Naive thymus-derived CD4-positive, alpha-beta T cell (primary cell): ENCODE data around the gene NPB. TPM values are rescaled to one million over a fixed set of nuclear protein-coding genes. Genes with fewer than 3 reads are reported as not detected.
A peak's percentile ranks its signal among the peaks of the same experiment; 100 is the strongest.

Experiments
- ATAC-seq: fragments of 150-1000 bp; cut with Tn5 transposase; 2 replicates; pipeline ENCODE4 v1.10.0; 2021; ENCODE audit warnings: mild to moderate bottlenecking, moderate library complexity
- CTCF ChIA-PET: fragments of 350-600 bp; sonication (Branson Sonifier 250); formaldehyde crosslinking; loops from one replicate; lab custom pipeline; 2021; ENCODE audit warnings: antibody characterized with exemption; lab: Charles Lee
- POLR2A ChIA-PET: fragments of 350-600 bp; sonication (Branson Sonifier 250); formaldehyde crosslinking; loops from one replicate; lab custom pipeline; 2021; ENCODE audit warnings: antibody characterized with exemption, inconsistent platforms; lab: Charles Lee
- DNase-seq, 9 donors: peaks; one replicate each; pipeline versions ENCODE4 v3.0.0 to v3.0.0-alpha.2; 2020 to 2022; ENCODE audit warnings: mixed read lengths in 1 of 9
- H3K27ac ChIP-seq: one replicate; pipeline ENCODE4 v1.7.0; 2013; ENCODE audit warnings: mild to moderate bottlenecking, low read depth, low read length, moderate library complexity
- H3K27me3 ChIP-seq, 2 donors: one replicate each; pipeline ENCODE4 v1.7.0; 2013; ENCODE audit warnings: low read length in 2 of 2, mild to moderate bottlenecking in 2 of 2, moderate library complexity in 2 of 2; ENCODE audit not compliant: control insufficient read depth in 2 of 2, insufficient read depth in 2 of 2
- H3K36me3 ChIP-seq, 3 experiments: 1 replicate in 2 of 3; 2 replicates in 1 of 3; pipeline ENCODE4 v1.7.0; 2013; ENCODE audit warnings: low read length in 3 of 3, mild to moderate bottlenecking in 3 of 3, moderate library complexity in 1 of 3; ENCODE audit not compliant: insufficient read depth in 3 of 3, control insufficient read depth in 2 of 3
- H3K4me1 ChIP-seq, 2 donors: one replicate each; pipeline ENCODE4 v1.7.0; 2013; ENCODE audit warnings: low read length in 2 of 2, mild to moderate bottlenecking in 2 of 2, moderate library complexity in 1 of 2; ENCODE audit not compliant: control insufficient read depth in 2 of 2, insufficient read depth in 2 of 2
- H3K4me3 ChIP-seq: 2 replicates; pipeline ENCODE4 v1.7.0; 2013; ENCODE audit warnings: mild to moderate bottlenecking, low read length
- H3K9me3 ChIP-seq, 3 experiments: 1 replicate in 2 of 3; 2 replicates in 1 of 3; pipeline ENCODE4 v1.7.0; 2013; ENCODE audit warnings: low read length in 3 of 3; ENCODE audit not compliant: control insufficient read depth in 2 of 3
- H3K27ac Mint-ChIP-seq, 9 donors: one replicate each; pipeline ENCODE4 v1.8.0; 2020 to 2022; ENCODE audit warnings: mixed read lengths in 9 of 9, mild to moderate bottlenecking in 8 of 9, moderate library complexity in 5 of 9, inconsistent platforms in 2 of 9
- H3K27me3 Mint-ChIP-seq, 5 donors: one replicate each; pipeline ENCODE4 v1.8.0; 2021 to 2022; ENCODE audit warnings: mixed read lengths in 5 of 5, mild to moderate bottlenecking in 1 of 5
- H3K36me3 Mint-ChIP-seq, 5 donors: one replicate each; pipeline ENCODE4 v1.8.0; 2020 to 2022; ENCODE audit warnings: mixed read lengths in 5 of 5, mild to moderate bottlenecking in 3 of 5, inconsistent platforms in 1 of 5
- H3K4me1 Mint-ChIP-seq, 7 donors: one replicate each; pipeline ENCODE4 v1.8.0; 2020 to 2022; ENCODE audit warnings: mixed read lengths in 7 of 7, mild to moderate bottlenecking in 3 of 7, inconsistent platforms in 1 of 7
- H3K4me3 Mint-ChIP-seq, 10 donors: one replicate each; pipeline ENCODE4 v1.8.0; 2020 to 2022; ENCODE audit warnings: mild to moderate bottlenecking in 10 of 10, mixed read lengths in 10 of 10, moderate library complexity in 6 of 10, inconsistent platforms in 2 of 10
- H3K9me3 Mint-ChIP-seq, 11 donors: one replicate each; pipeline ENCODE4 v1.8.0; 2020 to 2022; ENCODE audit warnings: mixed read lengths in 11 of 11, mild to moderate bottlenecking in 4 of 11, inconsistent platforms in 1 of 11, moderate library complexity in 1 of 11
- intact Hi-C, 2 donors: fragments of 100-400 bp; cut with micrococcal nuclease; formaldehyde crosslinking; loops; one replicate each; pipeline ENCODE4 v1.15.1; 2023
- polyA plus RNA-seq, 2 donors: library from polyadenylated mRNA; unstranded; fragments of 300-500 nt; fragmentation: Illumina TruSeq; gene quantifications; one replicate each; pipeline ENCODE4 v1.2.3, GENCODE V29; 2021
- total RNA-seq, 6 experiments: library from RNA in 5 of 6; stranded (reverse) in 5 of 6; gene quantifications; 1 replicate in 5 of 6; 2 replicates in 1 of 6; pipeline ENCODE4 v1.2.3 and lab custom pipeline; 2021 to 2026

NPB gene
- total and polyA plus RNA-seq, 7 experiments from 2014 or later: 0.20 to 0.59 (median 0.51) TPM; not detected in 2

DNA sequence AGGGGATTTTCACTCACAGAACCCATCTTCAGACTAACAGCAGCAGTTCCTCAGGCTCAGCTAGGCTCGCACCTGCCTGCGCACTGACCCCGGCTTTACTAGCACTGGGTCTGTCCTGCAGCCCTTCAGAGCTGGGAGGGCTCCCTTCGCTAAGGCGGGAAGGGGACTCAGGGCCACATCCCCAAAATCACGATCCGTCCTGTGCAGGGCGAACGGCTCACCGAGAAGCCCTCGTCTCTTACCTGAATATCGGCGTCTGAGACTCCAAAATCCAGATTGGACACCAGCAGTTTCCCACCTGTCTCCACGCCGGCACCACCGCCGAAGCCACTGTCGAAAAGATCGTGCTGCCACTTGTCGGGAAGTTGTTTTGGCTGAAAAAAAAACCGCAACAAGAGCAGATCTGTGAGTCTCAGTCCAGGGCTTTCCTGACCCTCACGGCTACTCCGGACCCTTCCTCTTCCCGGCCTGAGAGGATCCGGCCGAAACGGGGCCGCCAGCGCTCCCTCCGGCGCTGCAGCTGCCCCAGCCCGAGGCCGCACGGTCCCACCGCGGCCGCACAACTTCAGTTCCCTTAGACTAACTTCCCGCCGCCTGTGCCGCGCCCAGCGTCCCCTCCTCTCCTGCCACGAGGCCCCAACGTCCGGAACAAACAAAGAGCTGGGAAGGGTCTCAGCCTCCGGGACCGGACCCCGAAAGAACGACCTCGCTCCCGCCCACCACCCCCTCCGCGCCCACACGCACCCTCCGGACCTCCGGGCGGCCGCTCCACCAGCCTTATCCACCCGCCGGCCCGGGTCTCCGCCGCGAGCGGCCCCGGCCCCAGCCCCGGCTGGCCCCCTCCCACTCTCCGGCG lies 11.4 kb upstream of the NPB start:
- Histone ChIP-seq H3K4me3 (peak overlapping the region; percentile 79), H3K36me3 (peaks cover 14 to 55% (median 24%) of the 10 kb centered on the region in 3 experiments), H3K4me1 (peaks cover 16 to 20% of the 10 kb centered on the region in 2 donors), H3K9me3 (no peaks in the 10 kb centered on the region), H3K27ac (peak overlapping the region; percentile 82), H3K27me3 (no peaks in the 10 kb centered on the region)
- ATAC-seq: no peak
- H3K9me3 Mint-ChIP-seq: peaks cover 0 to 1% (median 0%) of the 10 kb centered on the region in 11 donors
- intact Hi-C loops: loop anchor here (1.0 to 5.0 kb wide), 8 partner anchors 19 to 132 kb away; partner anchors contain the start of genes ARHGDIA (in 2 of the 2), PCYT2 (in 2 of the 2), CENPX (in 1 of the 2) and MAFG (in 1 of the 2)
- CTCF ChIA-PET: no interaction called here
- peak overlapping the region; percentile 84 to 97 (median 95) for H3K27ac Mint-ChIP-seq
- no peaks in the 10 kb centered on the region for H3K27me3 Mint-ChIP-seq
- H3K36me3 Mint-ChIP-seq: peaks cover 9 to 26% (median 14%) of the 10 kb centered on the region in 5 donors
- peaks cover 0 to 32% (median 19%) of the 10 kb centered on the region in 7 donors for H3K4me1 Mint-ChIP-seq
- POLR2A ChIA-PET: interaction anchor here (0.6 to 5.2 kb wide), 8 partner anchors 13 to 368 kb away, joined by 3 to 26 read pairs (median 3); partner anchors contain the start of genes ARL16, HGS and SIRT7
- H3K4me3 Mint-ChIP-seq: peak overlapping the region; percentile 78 to 96 (median 87)
- DNase-seq: peak in 1 of 9 donors; percentile 47

GRCh38 chr17:81891303-81891552 lies 10.8 kb upstream of the NPB start:
- peaks cover 11 to 51% (median 24%) of the 10 kb centered on the region in 3 experiments for H3K36me3 ChIP-seq
- H3K9me3 Mint-ChIP-seq: peaks cover 0 to 1% (median 0%) of the 10 kb centered on the region in 11 donors
- peak overlapping the region; percentile 82 for H3K27ac ChIP-seq

DNA sequence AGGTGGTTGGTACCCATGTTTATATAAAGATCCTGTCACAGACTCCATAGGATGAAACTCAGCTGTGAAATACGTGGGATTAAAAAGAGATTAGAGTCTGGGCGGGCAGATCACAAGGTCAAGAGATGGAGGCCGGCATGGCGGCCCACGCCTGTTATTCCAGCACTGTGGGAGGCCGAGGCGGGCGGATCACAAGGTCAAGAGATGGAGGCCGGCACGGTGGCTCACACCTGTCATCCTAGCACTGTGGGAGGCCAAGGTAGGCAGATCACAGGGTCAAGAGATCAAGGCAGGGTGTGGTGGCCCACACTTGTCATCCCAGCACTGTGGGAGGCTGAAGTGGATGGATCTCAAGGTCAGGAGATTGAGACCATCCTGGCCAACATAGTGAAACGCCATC lies 6.6 kb upstream of the NPB start:
- H3K4me3 ChIP-seq: no peak overlapping the region
- H3K27ac ChIP-seq: no peak overlapping the region
- Mint-ChIP-seq H3K27me3 (peaks cover 0 to 7% (median 0%) of the 10 kb centered on the region in 5 donors), H3K4me1 (peaks cover 0 to 12% (median 7%) of the 10 kb centered on the region in 7 donors), H3K27ac (no peak overlapping the region), H3K9me3 (no peaks in the 10 kb centered on the region), H3K36me3 (peaks cover 5 to 26% (median 14%) of the 10 kb centered on the region in 5 donors), H3K4me3 (no peak overlapping the region)
- H3K4me1 ChIP-seq: peaks cover 9 to 12% of the 10 kb centered on the region in 2 donors
- ATAC-seq (no peak), DNase-seq (no peak)
- H3K27me3 ChIP-seq: no peaks in the 10 kb centered on the region
- intact Hi-C loops: no loop called here
- ChIA-PET POLR2A (interaction anchor here (1.2 kb wide), 1 partner anchor 29 kb away, joined by 3 read pairs; no protein-coding TSS in a partner anchor), CTCF (no interaction called here)
- no peaks in the 10 kb centered on the region for H3K9me3 ChIP-seq
- peaks cover 0 to 47% (median 14%) of the 10 kb centered on the region in 3 experiments for H3K36me3 ChIP-seq

More at GRCh38 chr17:81891303-81891552, 10.8 kb upstream of the NPB start:
- Histone ChIP-seq H3K27me3 (no peaks in the 10 kb centered on the region), H3K4me3 (peak overlapping the region; percentile 79), H3K9me3 (no peaks in the 10 kb centered on the region), H3K4me1 (peaks cover 16 to 20% of the 10 kb centered on the region in 2 donors)
- peak in 1 of 9 donors; percentile 38 for DNase-seq
- H3K4me1 Mint-ChIP-seq: peaks cover 0 to 32% (median 18%) of the 10 kb centered on the region in 7 donors
- peaks cover 9 to 26% (median 14%) of the 10 kb centered on the region in 5 donors for H3K36me3 Mint-ChIP-seq
- H3K27ac Mint-ChIP-seq: peak overlapping the region; percentile 84 to 99 (median 97)
- CTCF ChIA-PET: no interaction called here
- no peaks in the 10 kb centered on the region for H3K27me3 Mint-ChIP-seq
- intact Hi-C loops: loop anchor here (1.0 to 5.0 kb wide), 8 partner anchors 20 to 131 kb away; partner anchors contain the start of genes ARHGDIA (in 2 of the 2), PCYT2 (in 2 of the 2), CENPX (in 1 of the 2) and MAFG (in 1 of the 2)
- peak; percentile 11 for ATAC-seq
- peak overlapping the region; percentile 87 to 98 (median 94) for H3K4me3 Mint-ChIP-seq
- POLR2A ChIA-PET: interaction anchor here (0.7 to 5.2 kb wide), 8 partner anchors 13 to 367 kb away, joined by 3 to 26 read pairs (median 4); partner anchors contain the start of genes ARL16, HGS and SIRT7

- DNase-seq: no peak
- CTCF ChIA-PET: no interaction called here
Observed at GRCh38 chr17:81898029-81898866, 3.8 kb upstream of the NPB start.

GRCh38 chr17:81898885-81899284 lies 3.2 kb upstream of the NPB start:
- H3K4me3 Mint-ChIP-seq: no peak overlapping the region
- Histone ChIP-seq H3K27me3 (peaks cover 0 to 4% of the 10 kb centered on the region in 2 donors), H3K4me1 (no peaks in the 10 kb centered on the region), H3K9me3 (no peaks in the 10 kb centered on the region), H3K36me3 (peaks cover 0 to 49% (median 14%) of the 10 kb centered on the region in 3 experiments), H3K27ac (no peak overlapping the region), H3K4me3 (no peak overlapping the region)
- peaks cover 0 to 10% (median 8%) of the 10 kb centered on the region in 7 donors for H3K4me1 Mint-ChIP-seq
- DNase-seq (no peak), ATAC-seq (no peak)
- H3K27ac Mint-ChIP-seq: no peak overlapping the region
- intact Hi-C loops: no loop called here
- POLR2A ChIA-PET: no interaction called here
- H3K27me3 Mint-ChIP-seq: peaks cover 8 to 18% (median 8%) of the 10 kb centered on the region in 5 donors
- peaks cover 5 to 31% (median 17%) of the 10 kb centered on the region in 5 donors for H3K36me3 Mint-ChIP-seq
- H3K9me3 Mint-ChIP-seq: no peaks in the 10 kb centered on the region
- CTCF ChIA-PET: no interaction called here

More at GRCh38 chr17:81898029-81898866, 3.8 kb upstream of the NPB start:
- Histone ChIP-seq H3K4me1 (no peaks in the 10 kb centered on the region), H3K36me3 (peaks cover 0 to 49% (median 14%) of the 10 kb centered on the region in 3 experiments), H3K27ac (no peak overlapping the region), H3K27me3 (peaks cover 0 to 4% of the 10 kb centered on the region in 2 donors), H3K9me3 (no peaks in the 10 kb centered on the region), H3K4me3 (no peak overlapping the region)
- Mint-ChIP-seq H3K36me3 (peaks cover 5 to 31% (median 17%) of the 10 kb centered on the region in 5 donors), H3K4me3 (peak overlapping the region in 1 of 10 donors; percentile 25), H3K27me3 (peaks cover 8 to 18% (median 8%) of the 10 kb centered on the region in 5 donors), H3K27ac (no peak overlapping the region), H3K9me3 (no peaks in the 10 kb centered on the region), H3K4me1 (peaks cover 0 to 10% (median 8%) of the 10 kb centered on the region in 7 donors)
- POLR2A ChIA-PET: no interaction called here
- ATAC-seq: no peak
- intact Hi-C loops: no loop called here
